GM12801 (cell line): ENCODE results near the gene TMPRSS4.

Source experiments
- TF ChIP-seq, protein P1 (sequence below): IDR thresholded peaks from one replicate; pipeline ENCODE4 v1.5.1; 2011; ENCODE audit warnings: control low read depth; ENCODE audit not compliant: insufficient read length; ENCODE audit errors: extremely low read depth

The TMPRSS4 gene

DNA sequence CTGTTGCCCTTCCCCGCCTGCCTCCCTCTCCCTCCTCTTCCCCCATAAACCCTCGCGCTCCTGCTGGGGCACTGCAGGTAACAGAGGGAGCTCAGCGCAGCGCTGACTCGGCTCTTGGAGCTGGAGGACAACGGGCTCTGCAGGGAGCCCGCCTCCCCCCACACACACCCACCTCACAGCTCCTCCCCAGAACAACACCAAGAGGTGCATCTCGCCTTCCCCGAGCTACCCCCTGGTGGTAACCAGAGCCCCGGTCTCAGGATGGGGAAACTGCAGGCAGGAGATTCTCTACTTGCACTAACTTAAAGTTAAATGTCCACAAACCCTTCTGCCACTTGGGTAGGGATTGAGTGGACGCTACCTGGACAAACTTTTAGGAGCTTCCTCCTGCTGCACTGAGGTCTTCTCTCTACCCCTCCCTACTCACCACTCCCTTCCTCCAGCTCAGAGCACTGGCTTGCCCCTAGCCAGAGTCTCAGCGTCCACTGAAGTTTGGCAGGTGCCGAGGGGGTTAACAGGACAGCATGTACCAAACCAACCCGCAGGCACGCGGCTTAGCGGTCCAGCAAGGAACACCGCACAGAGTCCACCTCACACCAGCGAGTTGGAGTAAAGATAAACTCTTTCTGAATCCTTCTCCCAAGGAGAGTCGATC lies 79.8 kb downstream of the TMPRSS4 start:
- TF ChIP-seq, protein P1, sequence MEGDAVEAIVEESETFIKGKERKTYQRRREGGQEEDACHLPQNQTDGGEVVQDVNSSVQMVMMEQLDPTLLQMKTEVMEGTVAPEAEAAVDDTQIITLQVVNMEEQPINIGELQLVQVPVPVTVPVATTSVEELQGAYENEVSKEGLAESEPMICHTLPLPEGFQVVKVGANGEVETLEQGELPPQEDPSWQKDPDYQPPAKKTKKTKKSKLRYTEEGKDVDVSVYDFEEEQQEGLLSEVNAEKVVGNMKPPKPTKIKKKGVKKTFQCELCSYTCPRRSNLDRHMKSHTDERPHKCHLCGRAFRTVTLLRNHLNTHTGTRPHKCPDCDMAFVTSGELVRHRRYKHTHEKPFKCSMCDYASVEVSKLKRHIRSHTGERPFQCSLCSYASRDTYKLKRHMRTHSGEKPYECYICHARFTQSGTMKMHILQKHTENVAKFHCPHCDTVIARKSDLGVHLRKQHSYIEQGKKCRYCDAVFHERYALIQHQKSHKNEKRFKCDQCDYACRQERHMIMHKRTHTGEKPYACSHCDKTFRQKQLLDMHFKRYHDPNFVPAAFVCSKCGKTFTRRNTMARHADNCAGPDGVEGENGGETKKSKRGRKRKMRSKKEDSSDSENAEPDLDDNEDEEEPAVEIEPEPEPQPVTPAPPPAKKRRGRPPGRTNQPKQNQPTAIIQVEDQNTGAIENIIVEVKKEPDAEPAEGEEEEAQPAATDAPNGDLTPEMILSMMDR: no peak

DNA sequence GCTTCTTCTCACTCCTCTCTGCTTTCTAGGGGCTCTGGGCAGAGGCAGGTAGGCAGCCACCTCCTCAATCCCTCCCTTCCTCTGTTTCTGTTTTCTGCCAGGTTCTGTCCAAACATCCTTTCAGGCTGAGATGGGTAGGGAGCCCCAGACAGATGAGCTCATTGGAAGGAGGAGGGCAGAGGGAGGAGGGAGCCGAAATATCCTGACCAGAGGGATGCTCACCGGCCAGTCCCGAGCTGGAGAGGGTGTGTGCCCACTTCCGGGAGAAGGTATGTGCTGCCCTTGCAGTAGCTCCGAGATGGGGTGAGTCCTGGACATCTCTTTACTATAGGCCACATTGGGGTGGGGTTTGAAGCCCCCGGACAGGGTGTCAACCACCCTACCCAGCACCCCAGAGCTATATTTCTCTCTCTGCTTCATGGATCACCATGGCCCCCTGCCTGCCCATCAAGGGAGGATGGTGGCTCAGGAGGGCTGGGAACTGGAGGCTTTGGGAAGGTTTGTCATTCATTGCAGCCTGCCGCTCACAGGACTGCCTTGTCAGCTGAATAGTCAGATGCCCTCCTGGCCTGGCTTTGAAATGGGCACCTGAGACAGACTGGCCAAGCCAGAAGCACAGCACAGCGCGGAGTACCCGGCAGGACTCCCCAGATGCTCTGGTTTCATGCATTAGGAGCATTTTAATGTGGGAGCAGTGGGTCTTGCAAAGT lies 80.5 kb downstream of the TMPRSS4 start:
- TF ChIP-seq, protein P1: no peak

DNA sequence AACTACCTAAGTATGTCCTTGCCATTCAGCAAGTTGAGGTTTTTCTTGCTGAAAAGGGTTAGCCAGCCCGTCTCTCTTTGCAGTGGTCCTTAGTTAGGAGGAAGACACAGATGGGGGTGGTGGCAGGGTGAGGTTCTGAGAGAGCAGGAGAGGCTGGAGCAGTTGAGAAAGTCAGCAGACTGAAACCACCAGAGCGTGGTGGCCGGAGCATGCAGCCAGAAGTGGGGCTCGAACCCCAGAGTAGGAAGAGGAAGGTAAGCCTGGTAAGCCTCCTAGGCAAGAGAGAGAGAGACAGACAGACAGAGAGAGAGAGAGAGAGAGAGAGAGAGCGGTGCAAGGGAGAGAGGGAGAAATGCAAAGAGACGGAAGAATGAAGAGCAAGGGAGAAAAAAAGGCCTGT lies 84.9 kb downstream of the TMPRSS4 start:
- TF ChIP-seq, protein P1: no peak

DNA sequence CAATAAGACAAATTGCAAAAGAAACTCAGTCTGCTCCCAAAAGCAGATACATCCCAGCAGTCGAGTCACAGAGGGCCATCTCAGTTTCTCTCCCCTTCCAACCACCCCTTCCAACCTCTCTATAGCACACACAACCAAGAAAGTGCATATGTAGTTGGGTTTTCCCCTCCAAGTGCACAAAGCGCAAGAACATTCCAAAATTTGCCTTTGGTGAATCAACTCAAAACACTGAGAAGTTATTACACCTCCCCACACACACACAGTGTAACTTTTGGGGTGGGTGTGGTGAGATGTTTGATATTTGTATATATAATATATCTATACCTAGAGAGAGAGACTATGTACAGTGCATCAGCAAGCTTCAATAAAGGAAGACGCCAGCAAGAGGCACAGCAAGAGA lies 86.0 kb downstream of the TMPRSS4 start:
- TF ChIP-seq, protein P1: no peak

DNA sequence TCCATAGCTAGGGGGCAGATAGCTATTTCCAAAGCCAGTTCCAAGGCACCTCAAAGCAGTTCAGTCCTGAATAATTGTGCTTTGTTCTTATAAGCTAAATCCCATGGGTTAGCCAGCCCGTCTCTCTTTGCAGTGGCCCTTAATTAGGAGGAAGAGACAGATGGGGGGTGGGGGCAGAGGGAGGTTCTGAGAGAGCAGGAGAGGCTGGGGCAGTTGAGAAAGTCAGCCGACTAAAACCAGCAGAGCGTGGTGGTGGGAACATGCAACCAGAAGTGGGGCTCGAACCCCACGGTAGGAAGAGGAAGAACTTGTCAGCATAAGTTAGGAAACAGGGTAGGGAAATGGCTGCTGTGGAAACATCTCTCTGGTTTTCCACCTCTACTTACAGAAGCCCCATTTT lies 86.6 kb downstream of the TMPRSS4 start:
- TF ChIP-seq, protein P1: no peak

DNA sequence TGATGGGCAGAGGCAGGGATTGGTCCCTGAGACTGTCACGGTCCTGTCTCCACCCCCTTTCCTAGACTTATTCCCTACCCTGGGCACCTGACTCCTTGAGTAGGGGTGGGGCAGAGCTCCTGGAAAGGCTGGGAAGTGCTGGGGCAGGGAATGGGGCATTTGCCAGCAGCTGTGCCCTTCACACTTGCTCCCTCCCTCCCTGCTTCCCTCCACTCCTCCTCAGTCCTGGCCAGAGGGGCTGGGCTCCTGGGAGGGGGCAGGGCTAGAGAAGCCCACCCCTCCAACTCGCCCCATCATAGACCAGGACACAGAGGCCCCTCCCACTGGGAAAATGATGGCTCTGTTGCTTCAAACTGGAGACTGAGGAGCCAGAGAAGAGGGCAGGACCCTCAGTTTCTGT lies 88.0 kb downstream of the TMPRSS4 start:
- TF ChIP-seq, protein P1: no peak

DNA sequence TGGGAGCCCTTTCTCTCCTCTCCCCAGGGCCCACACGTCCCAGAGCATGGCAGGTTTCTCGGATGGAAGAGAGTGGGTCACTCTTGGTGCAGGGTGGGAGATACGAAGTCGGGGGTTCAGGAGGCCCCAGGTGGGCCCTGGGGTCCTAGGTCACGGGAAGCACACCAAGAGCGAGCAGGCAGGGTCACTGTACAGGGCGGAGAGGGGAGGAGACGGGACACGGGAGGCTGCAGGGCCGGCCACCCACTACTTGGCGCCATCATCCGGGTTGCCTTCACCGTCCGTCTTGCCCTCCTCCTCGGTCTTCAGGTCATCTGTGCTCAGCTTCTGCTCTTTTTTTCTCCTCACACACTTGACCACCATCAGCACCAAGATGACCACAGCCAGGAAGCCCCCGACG lies 89.8 kb downstream of the TMPRSS4 start:
- TF ChIP-seq, protein P1: no peak
